ENCODE results near the gene EYS.
"Not testable (repeated sequence)": the region's sequence is repeated elsewhere in the genome, so short reads cannot be mapped to it uniquely, and the experiment has no call there.

EYS gene

GRCh38 chr6:63800386-63800785 lies 1906.6 kb downstream of the EYS start:
- DNase-seq = not testable (repeated sequence)

- DNase-seq = no peak
These were observed 1907.2 kb downstream of the EYS start for GRCh38 chr6:63799813-63800212.

- DNase-seq = no peak
These were observed 1907.7 kb downstream of the EYS start for GRCh38 chr6:63799313-63799712.

- DNase-seq = no peak
These were observed 1908.6 kb downstream of the EYS start for GRCh38 chr6:63798378-63798777.

GRCh38 chr6:63797721-63798120 lies 1909.3 kb downstream of the EYS start:
- no peak for DNase-seq

GRCh38 chr6:63795826-63796225 lies 1911.2 kb downstream of the EYS start:
- no peak for DNase-seq

GRCh38 chr6:63795006-63795405 lies 1912.0 kb downstream of the EYS start:
- no peak for DNase-seq

GRCh38 chr6:63793465-63794137 lies 1913.4 kb downstream of the EYS start:
- DNase-seq = no peak

GRCh38 chr6:63792736-63793464 lies 1914.1 kb downstream of the EYS start:
- DNase-seq = no peak

- no peak for DNase-seq
These were observed 1916.7 kb downstream of the EYS start for GRCh38 chr6:63790334-63790733.

GRCh38 chr6:63789699-63790098 lies 1917.3 kb downstream of the EYS start:
- no peak for DNase-seq

GRCh38 chr6:63788569-63788968 lies 1918.5 kb downstream of the EYS start:
- DNase-seq = no peak

- DNase-seq = no peak
These were observed 1920.0 kb downstream of the EYS start for GRCh38 chr6:63787021-63787420.

- DNase-seq = no peak
These were observed 1922.0 kb downstream of the EYS start for GRCh38 chr6:63785006-63785405.

- no peak for DNase-seq
These were observed 1923.9 kb downstream of the EYS start for GRCh38 chr6:63783096-63783495.

GRCh38 chr6:63774961-63775360 lies 1932.1 kb downstream of the EYS start:
- DNase-seq = no peak

- DNase-seq = no peak
These were observed 1933.8 kb downstream of the EYS start for GRCh38 chr6:63773200-63773599.

- DNase-seq = no peak
These were observed 1941.2 kb downstream of the EYS start for GRCh38 chr6:63765828-63766227.

GRCh38 chr6:63764318-63764916 lies 1942.6 kb downstream of the EYS start:
- no peak for DNase-seq

GRCh38 chr6:63760199-63760598 lies 1946.8 kb downstream of the EYS start:
- no peak for DNase-seq

- no peak for DNase-seq
These were observed 1947.4 kb downstream of the EYS start for GRCh38 chr6:63759605-63760105.

- no peak for DNase-seq
These were observed 1949.2 kb downstream of the EYS start for GRCh38 chr6:63757826-63758225.

- not testable (repeated sequence) for DNase-seq
These were observed 1949.8 kb downstream of the EYS start for GRCh38 chr6:63757275-63757674.

- no peak for DNase-seq
These were observed 1956.6 kb downstream of the EYS start for GRCh38 chr6:63750400-63750799.

Measured in CD4-positive, alpha-beta T cell treated with Interleukin-15 for 1 hour (primary cell).